GM12878 (cell line): Measurements from ENCODE around the gene LIN28B. TPM values are rescaled to one million over a fixed set of nuclear protein-coding genes. Genes with fewer than 3 reads are reported as not detected.

ENCODE experiments used
- ATAC-seq: fragments of 200-7000 bp; cut with Tn5 transposase; 3 replicates; pipeline ENCODE4 v1.9.1; 2020; ENCODE audit warnings: mild to moderate bottlenecking, moderate library complexity
- BruUV-seq: library from RNA; stranded (reverse); fragments of 400-500 nt; replicated peaks from 2 replicates; lab custom pipeline; 2021; lab: Mats Ljungman, UMichigan
- CTCF ChIA-PET: fragments of 300-600 bp; sonication (Branson Sonifier 250); formaldehyde crosslinking; extraction: SDS; loops from one replicate; lab custom pipeline; 2021; ENCODE audit warnings: inconsistent platforms; lab: Yijun Ruan, JAX
- POLR2A ChIA-PET: fragments of 350-600 bp; formaldehyde crosslinking; extraction: SDS; loops from one replicate; lab custom pipeline; 2021; ENCODE audit warnings: inconsistent platforms; lab: Charles Lee
- RAD21 ChIA-PET: fragments of 300-600 bp; sonication (Branson Sonifier 250); formaldehyde crosslinking; loops from one replicate; lab custom pipeline; 2023; ENCODE audit warnings: antibody characterized with exemption; ENCODE audit not compliant: unreplicated experiment; lab: Charles Lee
- SMC1A ChIA-PET: fragments of 300-600 bp; sonication (Branson Sonifier 250); formaldehyde crosslinking; loops from one replicate; lab custom pipeline; 2023; ENCODE audit not compliant: unreplicated experiment, uncharacterized antibody; lab: Charles Lee
- DNase-seq: peaks from one replicate; pipeline ENCODE4 v3.0.0-alpha.2; 2011; ENCODE audit warnings: low read depth, low spot score
- FAIRE-seq: peaks from 3 replicates; lab custom pipeline; 2011; peaks lifted over from hg19 to GRCh38; lab: Jason Lieb, UNC
- H2AFZ ChIP-seq: 2 replicates; pipeline ENCODE4 v1.6.0; 2011; ENCODE audit warnings: low read depth, low read length, control low read depth; ENCODE audit not compliant: control insufficient read depth
- H3K27ac ChIP-seq: 2 replicates; pipeline ENCODE4 v1.5.1; 2011; ENCODE audit warnings: control low read depth; ENCODE audit not compliant: control insufficient read depth, insufficient read depth
- H3K27me3 ChIP-seq, 2 experiments: replicated peaks in 1 of 2; 2 replicates each; pipeline versions ENCODE4 v1.6.0 to v1.6.1; 2011; ENCODE audit warnings: low read length in 1 of 2; ENCODE audit not compliant: control insufficient read depth in 2 of 2, insufficient read depth in 2 of 2
- H3K36me3 ChIP-seq, 2 experiments: 2 replicates each; pipeline ENCODE4 v1.5.1; 2011; ENCODE audit warnings: low read length in 1 of 2; ENCODE audit not compliant: control insufficient read depth in 2 of 2, insufficient read depth in 2 of 2
- H3K4me1 ChIP-seq: 2 replicates; pipeline ENCODE4 v1.6.1; 2011; ENCODE audit warnings: mild to moderate bottlenecking, low read length, moderate library complexity, mixed read lengths; ENCODE audit not compliant: control insufficient read depth, insufficient read depth
- H3K4me2 ChIP-seq: 2 replicates; pipeline ENCODE4 v1.6.0; 2011; ENCODE audit warnings: control low read depth; ENCODE audit not compliant: control insufficient read depth, insufficient read depth
- H3K4me3 ChIP-seq: fragments of 200-600 bp; sonication (generic); 2 replicates; pipeline ENCODE4 v1.5.1; 2016
- H3K79me2 ChIP-seq: 2 replicates; pipeline ENCODE4 v1.6.0; 2011; ENCODE audit warnings: low read length; ENCODE audit not compliant: control insufficient read depth, insufficient read depth
- H3K9ac ChIP-seq: 2 replicates; pipeline ENCODE4 v1.8.0; 2011; ENCODE audit warnings: low read length, control low read depth, mixed read lengths; ENCODE audit not compliant: control insufficient read depth, insufficient read depth
- H3K9me3 ChIP-seq: replicated peaks from 3 replicates; pipeline ENCODE4 v1.5.1; 2011; ENCODE audit warnings: mild to moderate bottlenecking, low read length; ENCODE audit not compliant: control insufficient read depth, insufficient read depth
- H4K20me1 ChIP-seq: 2 replicates; pipeline ENCODE4 v1.6.0; 2011; ENCODE audit not compliant: control insufficient read depth, insufficient read depth
- BCLAF1 ChIP-seq: fragments of 450-650 bp; IDR thresholded peaks from 2 replicates; pipeline ENCODE4 v1.6.1; 2017; ENCODE audit warnings: antibody characterized with exemption, mild to moderate bottlenecking, moderate library complexity
- CEBPB ChIP-seq, 2 experiments: fragments of 150-350 bp in 1 of 2; IDR thresholded peaks; 2 replicates each; pipeline ENCODE4 v1.6.1; 2012 to 2014; ENCODE audit warnings: low read depth in 2 of 2, low read length in 2 of 2, borderline replicate concordance in 1 of 2, inconsistent platforms in 1 of 2
- E4F1 ChIP-seq: fragments of 450-650 bp; IDR thresholded peaks from 2 replicates; pipeline ENCODE4 v1.6.1; 2018; ENCODE audit warnings: borderline replicate concordance, mild to moderate bottlenecking; ENCODE audit not compliant: partially characterized antibody
- EED ChIP-seq: sonication (generic); IDR thresholded peaks from 2 replicates; pipeline ENCODE4 v1.6.1; 2016; ENCODE audit warnings: antibody characterized with exemption, low read depth
- EGR1 ChIP-seq, 2 experiments: IDR thresholded peaks; 1 replicate in 1 of 2; 2 replicates in 1 of 2; pipeline ENCODE4 v1.6.1; 2011 to 2012; ENCODE audit warnings: low read depth in 2 of 2, low read length in 2 of 2, borderline replicate concordance in 1 of 2, mild to moderate bottlenecking in 1 of 2, moderate library complexity in 1 of 2
- FOXM1 ChIP-seq: IDR thresholded peaks from 2 replicates; pipeline ENCODE4 v1.6.1; 2012; ENCODE audit warnings: low read depth, mild to moderate bottlenecking, inconsistent platforms, low read length, moderate library complexity
- HSF1 ChIP-seq: fragments of 150-350 bp; IDR thresholded peaks from 2 replicates; pipeline ENCODE4 v1.6.1; 2014; ENCODE audit warnings: mild to moderate bottlenecking, low read depth, low read length
- MYB ChIP-seq: fragments of 150-350 bp; IDR thresholded peaks from 2 replicates; pipeline ENCODE4 v1.6.1; 2014; ENCODE audit warnings: mild to moderate bottlenecking, low read depth, low read length, borderline replicate concordance
- NFIC ChIP-seq: IDR thresholded peaks from 2 replicates; pipeline ENCODE4 v1.6.1; 2012; ENCODE audit warnings: low read depth, mild to moderate bottlenecking, inconsistent platforms, low read length, moderate library complexity
- RCOR1 ChIP-seq: conservative IDR thresholded peaks from 2 replicates; pipeline ENCODE4 v1.6.1; 2012; ENCODE audit warnings: low read depth, low read length, improper control_type of control experiment
- SIN3A ChIP-seq: IDR thresholded peaks from 2 replicates; pipeline ENCODE4 v1.6.1; 2012; ENCODE audit warnings: low read depth, low read length, improper control_type of control experiment
- SUZ12 ChIP-seq: fragments of 200-600 bp; sonication (generic); IDR thresholded peaks from one replicate; pipeline ENCODE4 v1.6.1; 2018; ENCODE audit warnings: antibody characterized with exemption, mild to moderate bottlenecking; ENCODE audit not compliant: unreplicated experiment
- USF1 ChIP-seq: IDR thresholded peaks from 2 replicates; pipeline ENCODE4 v1.6.1; 2011; ENCODE audit warnings: borderline replicate concordance, low read depth, mild to moderate bottlenecking, moderate library complexity, mixed read lengths, low read length; ENCODE audit not compliant: insufficient read depth; ENCODE audit errors: extremely low read length
- ZNF217 ChIP-seq: fragments of 450-650 bp; IDR thresholded peaks from 2 replicates; pipeline ENCODE4 v1.6.1; 2017; ENCODE audit warnings: antibody characterized with exemption, mild to moderate bottlenecking
- ZNF24 ChIP-seq: fragments of 450-650 bp; IDR thresholded peaks from 2 replicates; pipeline ENCODE4 v1.6.1; 2017; ENCODE audit warnings: antibody characterized with exemption, mild to moderate bottlenecking
- WGBS: methylation state at CpG from one replicate; pipeline ENCODE4 v1.1.6; 2016; ENCODE audit warnings: low lambda C conversion rate; ENCODE audit not compliant: insufficient replicate concordance, insufficient coverage; ENCODE audit errors: missing lambda C conversion rate; 5-methylcytosine and 5-hydroxymethylcytosine counted together
- in situ Hi-C: fragments of 300-500 bp; cut with MboI; formaldehyde crosslinking; loops from 9 replicates; pipeline ENCODE4 v1.14.3; 2018; ENCODE audit warnings: mixed read lengths
- intact Hi-C: fragments of 100-400 bp; cut with micrococcal nuclease; formaldehyde crosslinking; loops from one replicate; pipeline ENCODE4 v1.14.2; 2022; ENCODE audit not compliant: unreplicated experiment
- polyA plus RNA-seq, 11 experiments: library from polyadenylated mRNA; depleted of rRNA in 4 of 11; unstranded in 6 of 11; stranded (reverse) in 5 of 11; fragments of >200 nt; fragmentation: Nextera tagmentation in 4 of 11; fragmentation: Illumina TruSeq in 1 of 11; extraction: Ambion mirVana in 4 of 11; extraction: Trizol in 1 of 11; gene quantifications; 1 replicate in 1 of 11; 2 replicates in 10 of 11; pipeline versions ENCODE4 v1.2.1 to v1.2.3, GENCODE V29; 2011 to 2016; ENCODE audit warnings: inconsistent platforms in 2 of 11, missing spikeins in 2 of 11, low read depth in 1 of 11
- total RNA-seq, 4 experiments: library from RNA; depleted of rRNA in 3 of 4; stranded (reverse); fragments of >200 nt in 3 of 4; fragmentation: Illumina TruSeq in 1 of 4; extraction: Trizol in 1 of 4; gene quantifications; 2 replicates each; pipeline versions ENCODE4 v1.2.1 to v1.2.3, GENCODE V29; 2013 to 2021

LIN28B gene
- total and polyA plus RNA-seq, 10 of the 15 experiments (the other 5 are each of a cell fraction or from before 2014, with no cell fraction given), result 0.01 to 2.4 (median 0.09) TPM; not detected in 6

GRCh38 chr6:105045526-105045925 is 88.6 kb downstream of the LIN28B start:
- no peaks in the 10 kb centered on the region for H3K36me3 ChIP-seq
- intact Hi-C loops, result no loop called here
- no peak for TF ChIP-seq FOXM1
- no peak for TF ChIP-seq EED
- no peak for TF ChIP-seq USF1
- no peak for TF ChIP-seq SIN3A
- no peak for TF ChIP-seq BCLAF1
- TF ChIP-seq RCOR1, result no peak
- no peak for TF ChIP-seq ZNF24
- TF ChIP-seq ZNF217, result no peak
- TF ChIP-seq EGR1 (IDR thresholded peaks at IDR 0.05; ENCODE audit: borderline replicate concordance in 1 of 2, low read depth in 2 of 2, low read length in 2 of 2), result no peak
- no peak for TF ChIP-seq MYB
- no peak for TF ChIP-seq SUZ12
- no peak for TF ChIP-seq E4F1
- TF ChIP-seq HSF1, result no peak
- no peak for TF ChIP-seq CEBPB (IDR thresholded peaks at IDR 0.05; ENCODE audit: borderline replicate concordance in 1 of 2, low read depth in 2 of 2, low read length in 2 of 2)
- no peak for TF ChIP-seq NFIC
- TF ChIP-seq, all 136 proteins: peak for 0
- Histone ChIP-seq H3K9me3 (no peaks in the 10 kb centered on the region), H2AFZ (no peak overlapping the region), H3K79me2 (no peaks in the 10 kb centered on the region), H3K4me3 (no peak overlapping the region), H3K4me2 (no peak overlapping the region), H3K4me1 (no peaks in the 10 kb centered on the region), H3K27ac (no peak overlapping the region), H4K20me1 (no peaks in the 10 kb centered on the region), H3K27me3 (no peaks in the 10 kb centered on the region), H3K9ac (no peak overlapping the region)
- ChIA-PET CTCF (no interaction called here), SMC1A (no interaction called here), RAD21 (no interaction called here), POLR2A (no interaction called here)
- no peak for FAIRE-seq
- no peak for ATAC-seq
- 93% methylated on average over 1 of the region's 1 CpG for WGBS
- DNase-seq, result no peak
- BruUV-seq, result no TSS peak
- in situ Hi-C loops, result no loop called here
